ENCODE results near the gene TGM1.
"Not testable (repeated sequence)": the region's sequence is repeated elsewhere in the genome, so short reads cannot be mapped to it uniquely, and the experiment has no call there.

The TGM1 gene

GRCh38 chr14:24213866-24214662 lies 48.9 kb downstream of the TGM1 start:
- in situ Hi-C loops (cut with MboI; ENCODE audit: low sequenced_read_pairs) = no loop called here

GRCh38 chr14:24212924-24213865 lies 49.8 kb downstream of the TGM1 start, which contains the start of gene CHMP4A:
TSS of gene CHMP4A (minus strand) at chr14:24213488. CDS start at chr14:24213439, 49 bp downstream.
- in situ Hi-C loops (cut with MboI; ENCODE audit: low sequenced_read_pairs) = no loop called here

GRCh38 chr14:24211311-24211710 lies 51.7 kb downstream of the TGM1 start:
- in situ Hi-C loops (cut with MboI; ENCODE audit: low sequenced_read_pairs) = no loop called here

GRCh38 chr14:24207625-24208024 lies 55.4 kb downstream of the TGM1 start:
- in situ Hi-C loops (cut with MboI; ENCODE audit: low sequenced_read_pairs) = no loop called here

- in situ Hi-C loops (cut with MboI; ENCODE audit: low sequenced_read_pairs) = no loop called here
Measured at GRCh38 chr14:24207104-24207551, 55.8 kb downstream of the TGM1 start.

GRCh38 chr14:24206260-24207103 lies 56.5 kb downstream of the TGM1 start:
- in situ Hi-C loops (cut with MboI; ENCODE audit: low sequenced_read_pairs) = no loop called here

GRCh38 chr14:24204163-24205146 lies 58.5 kb downstream of the TGM1 start:
- in situ Hi-C loops (cut with MboI; ENCODE audit: low sequenced_read_pairs) = no loop called here

- in situ Hi-C loops (cut with MboI; ENCODE audit: low sequenced_read_pairs) = not testable (repeated sequence)
Measured at GRCh38 chr14:24203249-24203886, 59.6 kb downstream of the TGM1 start.

GRCh38 chr14:24202538-24202937 lies 60.4 kb downstream of the TGM1 start:
- in situ Hi-C loops (cut with MboI; ENCODE audit: low sequenced_read_pairs) = not testable (repeated sequence)

Data from HL-60/S4 treated with retinoic acid at 250 ng/mL for 4 days and 3 days (cell line).